H1 (cell line): ENCODE measurements around the gene RING1.

ENCODE experiments used
- CREB1 ChIP-seq: IDR thresholded peaks from 2 replicates; pipeline ENCODE4 v1.6.1; 2012; ENCODE audit warnings: inconsistent platforms
- CTCF ChIP-seq, 3 experiments: IDR thresholded peaks; 1 replicate in 2 of 3; 2 replicates in 1 of 3; pipeline versions ENCODE4 v1.5.1 to v1.6.1; 2011; ENCODE audit warnings: low read length in 3 of 3, mild to moderate bottlenecking in 3 of 3, inconsistent platforms in 2 of 3, low read depth in 1 of 3, moderate library complexity in 1 of 3; ENCODE audit not compliant: insufficient read depth in 1 of 3; ENCODE audit errors: control extremely low read depth in 1 of 3
- EP300 ChIP-seq, 2 experiments: IDR thresholded peaks; 1 replicate in 1 of 2; 2 replicates in 1 of 2; pipeline ENCODE4 v1.6.1; 2011 to 2012; ENCODE audit warnings: low read depth in 2 of 2, low read length in 2 of 2, mild to moderate bottlenecking in 2 of 2, borderline replicate concordance in 1 of 2, inconsistent platforms in 1 of 2, moderate library complexity in 1 of 2
- EZH2 ChIP-seq: fragments of 200-600 bp; sonication (generic); IDR thresholded peaks from 2 replicates; pipeline ENCODE4 v1.7.1; 2012; ENCODE audit warnings: low read depth, mild to moderate bottlenecking, moderate library complexity, low read length, inconsistent platforms; ENCODE audit not compliant: severe bottlenecking
- JUN ChIP-seq: IDR thresholded peaks from 2 replicates; pipeline ENCODE4 v1.6.1; 2011; ENCODE audit warnings: low read depth, mild to moderate bottlenecking, improper control_type of control experiment, low read length
- MAX ChIP-seq: IDR thresholded peaks from 2 replicates; pipeline ENCODE4 v1.6.1; 2012; ENCODE audit warnings: inconsistent platforms
- POLR2A ChIP-seq, 2 experiments: IDR thresholded peaks; 1 replicate in 1 of 2; 2 replicates in 1 of 2; pipeline ENCODE4 v1.6.1; 2011; ENCODE audit warnings: low read depth in 2 of 2, low read length in 2 of 2, mild to moderate bottlenecking in 2 of 2; ENCODE audit errors: control extremely low read depth in 1 of 2
- RFX5 ChIP-seq: IDR thresholded peaks from 2 replicates; pipeline ENCODE4 v1.6.1; 2011; ENCODE audit warnings: low read depth, low read length, improper control_type of control experiment, borderline replicate concordance
- SP1 ChIP-seq: IDR thresholded peaks from 2 replicates; pipeline ENCODE4 v1.6.1; 2011; ENCODE audit warnings: low read depth, low read length
- TAF1 ChIP-seq: IDR thresholded peaks from 2 replicates; pipeline ENCODE4 v1.6.1; 2011; ENCODE audit warnings: mild to moderate bottlenecking, low read depth, low read length
- USF2 ChIP-seq: IDR thresholded peaks from 2 replicates; pipeline ENCODE4 v1.6.1; 2011; ENCODE audit warnings: low read length, improper control_type of control experiment
- YY1 ChIP-seq: IDR thresholded peaks from 2 replicates; pipeline ENCODE4 v1.6.1; 2011; ENCODE audit warnings: low read depth, mild to moderate bottlenecking, low read length

- TF ChIP-seq RFX5 (no peak), USF2 (no peak), YY1 (no peak), POLR2A (IDR thresholded peaks at IDR 0.05; ENCODE audit: control extremely low read depth in 1 of 2, low read depth in 2 of 2, low read length in 2 of 2) (no peak), CTCF (IDR thresholded peaks at IDR 0.05; ENCODE audit: control extremely low read depth in 1 of 3, insufficient read depth in 1 of 3, low read depth in 1 of 3, low read length in 3 of 3) (no peak), EP300 (IDR thresholded peaks at IDR 0.05; ENCODE audit: borderline replicate concordance in 1 of 2, low read depth in 2 of 2, low read length in 2 of 2) (no peak), JUN (no peak), EZH2 (no peak), CREB1 (no peak), MAX (no peak), TAF1 (no peak), SP1 (no peak)
Measured at GRCh38 chr6:33199687-33200218, 8.5 kb upstream of the RING1 start.
